LoVo (cell line): ENCODE results near the gene ACADSB.

Source experiments
- DNase-seq: peaks from one replicate; pipeline ENCODE4 v3.0.0-alpha.2; 2016; ENCODE audit warnings: low spot score

ACADSB gene

DNA sequence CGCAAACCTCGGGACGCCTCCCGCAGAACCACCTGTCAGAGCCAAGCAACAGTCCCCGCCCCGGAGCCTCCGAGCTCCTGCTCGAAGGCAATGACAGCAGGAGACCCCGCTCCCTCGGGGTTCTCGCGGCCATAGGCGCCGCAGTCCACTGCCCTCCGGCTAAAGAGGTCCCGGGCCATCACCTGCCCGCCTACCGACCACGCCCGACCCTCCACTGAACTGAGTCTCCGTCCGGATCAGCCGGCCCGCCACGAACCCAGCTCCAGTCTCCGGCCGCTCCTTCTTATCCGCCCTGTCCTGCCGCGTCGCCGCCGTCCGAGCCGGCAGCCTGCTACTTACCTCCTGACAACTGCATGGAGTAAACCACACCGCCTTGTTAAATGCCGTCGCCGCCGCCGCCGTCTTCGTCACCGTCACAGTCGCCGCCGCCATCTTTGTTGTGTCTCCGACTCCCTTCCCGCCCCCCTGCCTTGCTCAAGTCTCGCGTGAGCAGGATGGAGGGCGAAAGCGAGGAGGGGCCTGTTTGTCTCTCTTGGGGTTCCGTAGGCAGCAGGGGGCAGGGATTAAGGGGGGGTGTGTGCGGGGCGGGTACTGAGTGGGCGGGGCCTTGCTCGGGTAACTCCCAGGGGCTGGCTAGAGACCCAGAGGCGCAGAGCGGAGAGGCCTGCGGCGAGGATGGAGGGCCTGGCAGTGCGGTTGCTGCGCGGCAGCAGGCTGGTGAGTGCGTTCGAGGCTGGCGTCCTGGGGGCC, at the start of gene ACADSB, which contains the start of gene IKZF5:
Gene ACADSB (plus strand): TSS at position 652 of the 750 bp plus-strand sequence. CDS start 24 bp downstream, at position 676.
Gene IKZF5 (minus strand): TSS at position 441 of the 750 bp plus-strand sequence. CDS start 10,170 bp downstream, outside the sequence.
- DNase-seq: peak; percentile 96

DNA sequence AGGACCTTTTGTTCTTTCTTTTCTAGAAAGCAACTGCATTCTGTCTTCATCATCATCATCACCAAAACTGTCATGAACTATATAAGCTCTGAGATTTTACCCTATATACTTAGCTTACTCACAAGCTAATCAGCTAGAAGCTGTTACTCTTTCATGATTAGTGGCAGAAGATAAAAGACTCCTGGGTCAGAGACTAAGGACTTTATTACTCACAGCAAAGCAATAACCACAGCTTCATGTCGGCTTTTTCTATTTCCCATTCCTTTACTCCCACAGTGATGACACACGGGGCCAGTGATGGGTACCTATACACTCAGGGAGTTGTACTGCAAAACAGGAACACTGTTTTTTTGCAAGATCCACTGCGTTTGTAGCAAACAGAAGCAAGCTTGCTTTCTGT, 46.4 kb upstream of the ACADSB start:
- no peak for DNase-seq

DNA sequence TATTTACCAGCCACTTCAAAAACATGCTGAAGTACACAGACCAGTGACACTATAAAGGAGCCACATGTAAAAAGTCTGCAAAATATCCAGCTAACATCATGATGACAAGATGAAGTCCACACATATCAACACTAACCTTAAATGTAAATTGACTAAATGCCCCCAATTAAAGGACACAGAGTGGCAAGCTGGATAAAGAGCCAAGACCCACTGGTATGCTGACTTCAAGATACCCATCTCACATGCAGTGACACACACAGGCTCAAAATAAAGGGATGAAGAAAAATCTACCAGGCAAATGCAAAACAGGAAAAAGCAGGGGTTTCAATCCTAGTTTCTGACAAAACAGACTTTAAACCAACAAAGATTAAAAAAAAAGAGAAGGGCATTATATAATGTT, 41.9 kb upstream of the ACADSB start:
- no peak for DNase-seq

- DNase-seq: no peak
Observed at GRCh38 chr10:122968698-122969097, 40.1 kb upstream of the ACADSB start.

DNA sequence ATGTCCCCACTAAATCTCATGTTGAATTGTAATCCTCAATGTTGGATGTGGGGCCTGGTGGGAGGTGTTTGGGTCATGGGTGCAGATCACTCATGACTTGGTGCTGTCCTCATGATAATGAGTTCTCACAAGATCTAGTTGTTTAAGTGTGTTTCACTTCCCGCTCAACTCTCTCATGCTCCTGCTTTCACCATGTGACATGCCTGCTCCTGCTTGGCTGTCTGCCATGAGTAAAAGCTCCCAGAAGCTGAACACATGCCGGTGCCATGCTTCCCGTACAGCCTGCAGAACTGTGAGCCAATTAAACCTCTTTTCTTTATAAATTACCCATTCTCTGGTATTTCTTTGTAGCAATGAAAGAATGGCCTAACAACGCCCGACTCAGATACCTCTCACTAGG, 34.8 kb upstream of the ACADSB start:
- no peak for DNase-seq

DNA sequence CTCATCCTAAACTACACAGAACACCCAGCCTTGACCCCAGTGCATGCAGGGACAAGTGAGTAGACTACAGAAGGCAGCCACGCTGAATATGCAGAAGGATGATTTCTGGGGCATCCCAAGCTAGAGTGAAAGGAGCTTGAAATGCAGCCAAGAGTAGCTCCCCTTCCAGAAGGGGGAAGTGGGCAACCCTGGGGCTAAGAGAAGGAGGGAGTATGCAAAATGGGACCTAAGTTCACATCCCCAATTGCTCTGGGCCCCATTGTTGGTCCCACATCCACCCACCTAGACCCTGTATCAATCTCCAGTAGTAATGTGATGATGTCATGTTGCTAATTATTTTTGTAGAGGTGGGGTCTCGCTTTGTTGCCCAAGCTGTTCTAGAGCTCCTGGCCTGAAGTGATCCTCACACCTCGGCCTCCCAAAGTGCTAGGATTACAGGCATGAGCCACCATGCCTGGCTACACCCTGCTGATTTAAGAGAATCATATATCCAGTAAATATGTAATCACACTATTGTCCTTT, 34.2 kb upstream of the ACADSB start:
- no peak for DNase-seq

- DNase-seq: peak; percentile 90
Observed at GRCh38 chr10:122980209-122981065, 28.4 kb upstream of the ACADSB start, which contains the start of gene PSTK. TSS of gene PSTK (plus strand) at chr10:122980401. CDS start at chr10:122980480, 79 bp downstream.

DNA sequence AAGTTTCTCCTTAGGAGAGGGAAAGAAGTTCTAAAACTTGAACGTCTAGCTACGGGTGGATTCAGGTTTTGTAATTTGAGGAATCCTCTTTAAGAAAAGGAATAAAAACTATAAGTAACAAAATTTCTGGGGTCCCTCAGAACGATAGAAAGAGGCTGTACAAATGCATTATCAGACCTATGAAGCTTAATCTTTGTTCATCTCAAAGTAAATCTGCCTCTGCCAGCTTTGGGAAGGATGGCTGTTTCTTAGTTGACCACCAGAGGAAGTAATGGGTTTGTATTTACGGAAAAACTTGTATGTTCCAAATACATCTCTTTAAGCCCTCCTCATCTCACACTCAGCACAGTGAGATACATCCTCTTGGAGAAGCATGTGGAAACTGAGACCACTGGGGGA, 27.7 kb upstream of the ACADSB start:
- peak; percentile 40 for DNase-seq

GRCh38 chr10:122983898-122984297, 24.9 kb upstream of the ACADSB start:
- DNase-seq: no peak

DNA sequence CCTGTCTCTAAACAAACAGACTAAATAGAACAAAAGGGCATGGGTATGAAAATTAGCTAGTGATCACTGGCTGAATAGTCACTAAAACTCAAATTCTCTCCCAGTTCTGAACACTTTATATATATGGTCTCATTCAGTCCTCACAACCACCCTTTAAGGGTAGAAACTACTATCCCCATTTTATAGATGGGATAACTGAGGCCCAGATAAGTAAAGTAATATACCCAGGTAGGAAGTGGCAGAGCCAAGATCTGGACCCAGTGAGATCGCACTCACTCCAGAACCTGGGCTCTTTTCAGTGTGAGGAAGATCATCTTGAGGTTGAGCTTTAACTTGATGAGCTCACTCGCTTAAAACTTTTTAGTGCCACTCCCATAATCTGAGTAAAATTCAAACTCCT, 24.1 kb upstream of the ACADSB start:
- no peak for DNase-seq

DNA sequence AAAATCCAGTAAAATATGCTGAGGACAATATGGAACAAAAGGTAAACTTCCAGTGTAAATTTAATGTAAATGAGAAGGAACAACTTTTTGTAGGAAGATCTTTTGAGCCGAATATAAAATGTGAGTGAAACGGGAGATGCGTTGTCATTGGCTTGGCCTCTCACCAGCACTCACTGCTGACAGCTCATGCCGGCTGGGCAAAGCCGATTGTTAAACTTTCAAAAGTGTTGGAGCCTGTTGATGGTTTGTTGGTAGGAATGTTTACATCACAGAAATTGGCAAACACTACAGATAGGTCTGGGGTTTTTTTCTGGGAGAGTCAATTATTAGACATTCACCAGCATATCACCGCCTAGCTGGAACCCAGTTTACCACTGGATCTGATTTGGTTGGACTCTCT, 22.5 kb upstream of the ACADSB start:
- no peak for DNase-seq

DNA sequence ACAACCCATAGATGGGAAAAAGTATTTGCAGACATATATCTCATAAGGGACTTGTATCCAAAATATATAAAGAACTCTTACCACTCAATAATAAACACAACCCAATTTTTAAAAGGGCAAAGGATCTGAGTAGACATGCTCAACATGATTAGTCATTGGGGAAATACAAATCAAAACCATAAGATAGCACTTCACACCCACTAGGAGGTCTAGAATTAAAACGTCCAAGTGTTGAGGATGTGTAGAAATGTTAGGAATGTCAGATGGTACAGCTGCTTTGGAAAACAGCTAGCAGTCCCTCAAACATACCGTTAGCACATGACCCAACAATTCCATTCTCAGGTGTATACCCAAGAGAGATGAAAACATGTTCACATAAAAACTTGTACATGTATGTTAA, 20.3 kb upstream of the ACADSB start:
- no peak for DNase-seq

- no peak for DNase-seq
Observed at GRCh38 chr10:122990278-122990677, 18.5 kb upstream of the ACADSB start.

DNA sequence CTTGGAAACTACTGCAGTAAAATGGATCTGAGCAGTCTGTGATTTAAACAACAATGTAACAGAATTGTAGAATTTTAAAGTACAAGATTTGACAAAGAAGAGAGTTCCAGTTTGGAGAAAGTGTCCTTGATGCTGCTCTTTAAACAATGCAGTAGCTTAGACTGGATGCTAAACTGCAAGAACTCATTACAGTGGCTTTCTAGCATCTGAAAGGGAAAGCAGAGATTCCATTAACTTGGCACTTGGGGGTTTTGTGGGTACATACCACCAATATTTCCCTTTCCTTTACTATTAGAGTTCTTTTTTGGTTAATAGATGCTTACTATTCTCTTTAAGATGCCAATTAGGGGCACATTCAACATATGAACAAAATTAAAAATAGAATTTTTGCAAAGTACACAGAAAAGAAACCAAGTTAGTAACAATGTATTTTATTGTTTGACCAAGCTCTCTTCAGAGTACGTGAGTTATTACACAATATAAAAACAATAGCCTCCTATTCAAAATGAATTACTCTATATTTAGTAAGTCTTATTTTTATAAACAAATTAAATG, 16.7 kb upstream of the ACADSB start:
- DNase-seq: no peak

- DNase-seq: no peak
Observed at GRCh38 chr10:122993797-122994336, 14.9 kb upstream of the ACADSB start.

- no peak for DNase-seq
Observed at GRCh38 chr10:122995936-122996335, 12.9 kb upstream of the ACADSB start.

DNA sequence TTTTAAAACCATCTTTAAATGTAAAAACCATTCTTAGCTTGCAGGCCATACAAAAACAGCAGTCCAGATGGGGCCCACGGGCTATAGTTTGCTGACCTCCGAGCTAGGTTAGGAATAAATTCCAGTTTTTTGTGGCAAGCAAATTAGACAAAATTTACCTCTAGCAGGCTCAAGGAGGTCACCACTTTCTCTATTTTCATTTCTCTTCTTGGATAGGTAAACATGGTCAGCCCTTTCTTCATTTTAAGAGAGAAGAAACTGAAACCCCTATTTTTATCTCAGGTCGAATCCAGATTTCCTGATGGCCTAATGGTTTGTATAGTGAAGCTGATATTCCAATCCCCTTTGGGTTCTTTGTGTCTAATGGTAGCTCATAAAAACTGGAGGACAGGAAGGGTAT, 10.9 kb upstream of the ACADSB start:
- DNase-seq: no peak

DNA sequence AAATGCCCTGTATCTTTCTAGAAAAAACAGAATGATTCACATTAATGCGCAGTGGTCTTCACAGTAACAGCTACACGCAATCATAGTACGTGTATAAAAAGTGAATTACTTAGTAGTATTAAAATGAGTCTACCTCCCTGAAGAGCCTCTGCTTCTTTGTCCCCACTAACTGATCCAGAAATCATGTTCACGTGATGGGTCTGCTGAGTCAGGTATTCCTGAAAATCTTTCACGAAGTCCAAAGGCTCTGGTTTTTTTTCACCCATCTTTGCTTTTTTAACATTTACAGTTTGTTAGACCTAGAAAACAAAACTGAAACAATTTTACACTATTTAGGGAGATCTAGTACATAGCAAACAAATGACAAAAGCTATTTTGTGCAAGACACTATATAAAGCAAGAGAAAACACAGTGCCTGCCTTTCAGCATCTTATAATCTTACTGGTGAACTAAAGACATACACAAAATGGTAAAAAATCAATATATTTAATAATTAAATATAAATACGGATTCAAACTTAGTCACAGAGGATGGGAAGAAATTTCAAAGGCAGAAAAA, 10.4 kb upstream of the ACADSB start:
- no peak for DNase-seq

DNA sequence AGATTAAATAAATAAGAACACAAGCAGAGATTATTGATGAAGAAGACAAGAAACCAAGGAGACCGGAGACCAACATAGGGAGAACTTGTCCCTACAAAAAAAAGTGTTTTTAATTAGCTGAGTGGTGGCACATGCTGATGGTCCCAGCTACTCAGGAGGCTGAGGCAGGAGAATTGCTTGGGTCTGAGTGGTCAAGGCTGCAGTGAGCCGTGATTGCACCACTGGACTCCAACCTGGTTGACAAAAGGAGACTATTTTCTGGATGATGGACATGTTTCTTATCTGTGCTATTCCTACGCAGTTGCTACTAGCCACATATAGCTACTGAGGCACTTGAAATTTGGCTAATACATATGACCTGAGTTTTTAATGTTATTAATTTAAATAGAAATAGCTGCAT, 9.9 kb upstream of the ACADSB start:
- DNase-seq: no peak

- DNase-seq: no peak
Observed at GRCh38 chr10:122999347-122999746, 9.5 kb upstream of the ACADSB start.

DNA sequence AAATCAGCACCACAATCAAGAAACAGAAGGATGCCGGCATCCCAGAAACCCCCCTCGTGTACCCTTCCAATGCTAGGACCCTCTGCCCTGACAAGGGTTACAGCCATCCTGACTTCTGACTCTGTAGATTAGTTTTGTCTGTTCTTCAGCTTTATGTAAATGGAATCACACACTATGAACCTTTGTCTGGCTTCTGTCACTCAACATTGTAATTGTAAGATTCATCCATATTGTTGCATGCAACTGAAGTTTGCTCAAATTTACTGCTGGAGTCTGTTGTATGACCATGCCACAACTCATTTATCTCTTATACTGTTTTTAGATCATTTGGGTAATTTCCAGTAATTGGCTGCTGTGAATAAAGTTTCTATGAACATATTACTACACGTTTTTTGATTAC, 8.7 kb upstream of the ACADSB start:
- DNase-seq: no peak

DNA sequence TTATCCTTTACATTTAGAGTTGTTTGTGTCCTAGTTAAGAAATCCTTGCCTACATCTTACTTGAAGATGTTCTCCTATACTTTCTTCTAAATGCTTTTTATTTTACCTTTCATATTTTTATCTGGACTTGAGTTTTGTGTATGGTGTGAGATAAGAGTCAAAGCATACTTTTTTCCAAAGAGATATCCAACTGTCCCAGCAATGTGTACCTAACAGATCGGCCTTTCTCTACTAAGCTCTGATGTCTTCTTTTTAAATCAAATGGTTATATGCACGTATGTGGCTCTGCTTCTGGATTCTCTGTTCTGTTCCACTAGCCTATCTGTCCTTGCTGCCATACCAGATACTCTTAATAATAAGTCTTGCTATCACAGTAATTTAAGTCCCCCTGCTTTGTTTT, 7.4 kb upstream of the ACADSB start:
- DNase-seq: no peak
